ENCODE data around the gene TMEM39B.

TMEM39B gene

GRCh38 chr1:32051706-32052105, 21.0 kb upstream of the TMEM39B start:
- DNase-seq (ENCODE audit: low read depth): no peak
- TF ChIP-seq MAX (IDR thresholded peaks at IDR 0.05; ENCODE audit: low read depth, low read length) (no peak), CTCF (IDR thresholded peaks at IDR 0.05; ENCODE audit: low read depth, low read length) (no peak), MYC (IDR thresholded peaks at IDR 0.05; ENCODE audit: low read depth, low read length) (no peak), POLR2A (IDR thresholded peaks at IDR 0.05; ENCODE audit: extremely low read depth, insufficient read length) (no peak)
- H3K4me3 ChIP-seq (ENCODE audit: low read depth, low read length): no peak overlapping the region

GRCh38 chr1:32052887-32053286, 19.9 kb upstream of the TMEM39B start:
- no peak for TF ChIP-seq MYC (IDR thresholded peaks at IDR 0.05; ENCODE audit: low read depth, low read length)
- TF ChIP-seq MAX (IDR thresholded peaks at IDR 0.05; ENCODE audit: low read depth, low read length): no peak
- TF ChIP-seq CTCF (IDR thresholded peaks at IDR 0.05; ENCODE audit: low read depth, low read length): no peak
- TF ChIP-seq POLR2A (IDR thresholded peaks at IDR 0.05; ENCODE audit: extremely low read depth, insufficient read length): no peak
- DNase-seq (ENCODE audit: low read depth): no peak
- no peak overlapping the region for H3K4me3 ChIP-seq (ENCODE audit: low read depth, low read length)

- TF ChIP-seq POLR2A (IDR thresholded peaks at IDR 0.05; ENCODE audit: extremely low read depth, insufficient read length): no peak
- no peak for TF ChIP-seq MAX (IDR thresholded peaks at IDR 0.05; ENCODE audit: low read depth, low read length)
- TF ChIP-seq MYC (IDR thresholded peaks at IDR 0.05; ENCODE audit: low read depth, low read length): no peak
- no peak for TF ChIP-seq CTCF (IDR thresholded peaks at IDR 0.05; ENCODE audit: low read depth, low read length)
- no peak for DNase-seq (ENCODE audit: low read depth)
- H3K4me3 ChIP-seq (ENCODE audit: low read depth, low read length): no peak overlapping the region
Observed at GRCh38 chr1:32055416-32055815, 17.3 kb upstream of the TMEM39B start.

- TF ChIP-seq MAX (IDR thresholded peaks at IDR 0.05; ENCODE audit: low read depth, low read length): no peak
- TF ChIP-seq POLR2A (IDR thresholded peaks at IDR 0.05; ENCODE audit: extremely low read depth, insufficient read length): no peak
- no peak for TF ChIP-seq CTCF (IDR thresholded peaks at IDR 0.05; ENCODE audit: low read depth, low read length)
- no peak for TF ChIP-seq MYC (IDR thresholded peaks at IDR 0.05; ENCODE audit: low read depth, low read length)
- no peak overlapping the region for H3K4me3 ChIP-seq (ENCODE audit: low read depth, low read length)
- no peak for DNase-seq (ENCODE audit: low read depth)
Observed at GRCh38 chr1:32056598-32056997, 16.1 kb upstream of the TMEM39B start.

GRCh38 chr1:32060914-32061313, 11.8 kb upstream of the TMEM39B start:
- TF ChIP-seq CTCF (IDR thresholded peaks at IDR 0.05; ENCODE audit: low read depth, low read length): no peak
- TF ChIP-seq MYC (IDR thresholded peaks at IDR 0.05; ENCODE audit: low read depth, low read length): no peak
- TF ChIP-seq POLR2A (IDR thresholded peaks at IDR 0.05; ENCODE audit: extremely low read depth, insufficient read length): no peak
- no peak for TF ChIP-seq MAX (IDR thresholded peaks at IDR 0.05; ENCODE audit: low read depth, low read length)
- DNase-seq (ENCODE audit: low read depth): no peak
- no peak overlapping the region for H3K4me3 ChIP-seq (ENCODE audit: low read depth, low read length)

GRCh38 chr1:32062867-32063230, 9.9 kb upstream of the TMEM39B start:
- DNase-seq (ENCODE audit: low read depth): no peak
- no peak for TF ChIP-seq MAX (IDR thresholded peaks at IDR 0.05; ENCODE audit: low read depth, low read length)
- TF ChIP-seq POLR2A (IDR thresholded peaks at IDR 0.05; ENCODE audit: extremely low read depth, insufficient read length): no peak

More at GRCh38 chr1:32062867-32063230, 9.9 kb upstream of the TMEM39B start:
- no peak overlapping the region for H3K4me3 ChIP-seq (ENCODE audit: low read depth, low read length)
